ENCODE data around the gene CLCN5.

GRCh38 chrX:50066318-50066937 lies 144.0 kb downstream of the CLCN5 start:
- TF ChIP-seq CTCF (IDR thresholded peaks at IDR 0.05) (no peak), POLR2A (IDR thresholded peaks at IDR 0.05) (no peak)
